SK-N-SH (cell line): ENCODE results near the gene CLEC4M.

Experiments used
- CHD2 ChIP-seq: fragments of 150-350 bp; IDR thresholded peaks from 2 replicates; pipeline ENCODE4 v1.6.1; 2018; ENCODE audit warnings: low read length; ENCODE audit not compliant: partially characterized antibody
- CTCF ChIP-seq: fragments of 200-600 bp; sonication (generic); IDR thresholded peaks from 2 replicates; pipeline ENCODE4 v1.6.1; 2017; ENCODE audit warnings: antibody characterized with exemption, mild to moderate bottlenecking, moderate library complexity
- EZH2phosphoT487 ChIP-seq: fragments of 200-600 bp; sonication (generic); IDR thresholded peaks from 2 replicates; pipeline ENCODE4 v1.6.1; 2017; ENCODE audit warnings: low read depth, mixed run types, mild to moderate bottlenecking, antibody characterized with exemption, moderate library complexity, borderline replicate concordance
- FOSL2 ChIP-seq: IDR thresholded peaks from 2 replicates; pipeline ENCODE4 v1.4.0; 2012; ENCODE audit warnings: low read depth, mild to moderate bottlenecking, moderate library complexity, borderline replicate concordance
- IRF3 ChIP-seq: fragments of 150-350 bp; IDR thresholded peaks from 2 replicates; pipeline ENCODE4 v1.6.1; 2016; ENCODE audit warnings: mild to moderate bottlenecking, low read depth, low read length
- JUND ChIP-seq: IDR thresholded peaks from 2 replicates; pipeline ENCODE4 v1.4.0; 2012
- NFIC ChIP-seq: IDR thresholded peaks from 2 replicates; pipeline ENCODE4 v1.4.0; 2012; ENCODE audit warnings: borderline replicate concordance
- NRF1 ChIP-seq: IDR thresholded peaks from 2 replicates; pipeline ENCODE4 v1.6.1; 2012; ENCODE audit warnings: low read depth, mild to moderate bottlenecking, low read length
- POLR2AphosphoS5 ChIP-seq: IDR thresholded peaks from 2 replicates; pipeline ENCODE4 v1.6.1; 2012; ENCODE audit warnings: low read depth, low read length
- RAD21 ChIP-seq: IDR thresholded peaks from 2 replicates; pipeline ENCODE4 v1.6.1; 2012; ENCODE audit warnings: mild to moderate bottlenecking, low read length
- REST ChIP-seq: IDR thresholded peaks from 2 replicates; pipeline ENCODE4 v1.6.1; 2012; ENCODE audit warnings: mild to moderate bottlenecking, low read depth, low read length, moderate library complexity
- SMC3 ChIP-seq: IDR thresholded peaks from 2 replicates; pipeline ENCODE4 v1.6.1; 2012; ENCODE audit warnings: low read depth, low read length, improper control_type of control experiment
- TAF1 ChIP-seq: IDR thresholded peaks from 2 replicates; pipeline ENCODE4 v1.6.1; 2012; ENCODE audit warnings: low read depth, mild to moderate bottlenecking, low read length, moderate library complexity, borderline replicate concordance
- TF ChIP-seq, protein P1 (sequence below): IDR thresholded peaks from 2 replicates; pipeline ENCODE4 v1.4.0; 2012; ENCODE audit warnings: low read depth

GRCh38 chr19:7732045-7732444, 31.0 kb upstream of the CLEC4M start, which contains the start of gene CLEC4G:
- TF ChIP-seq CTCF (no peak), REST (no peak), RAD21 (no peak), NFIC (no peak), FOSL2 (no peak), EZH2phosphoT487 (no peak), IRF3 (no peak), CHD2 (no peak), SMC3 (no peak), POLR2AphosphoS5 (no peak), JUND (no peak), NRF1 (no peak), TAF1 (no peak)
- TF ChIP-seq, protein P1, sequence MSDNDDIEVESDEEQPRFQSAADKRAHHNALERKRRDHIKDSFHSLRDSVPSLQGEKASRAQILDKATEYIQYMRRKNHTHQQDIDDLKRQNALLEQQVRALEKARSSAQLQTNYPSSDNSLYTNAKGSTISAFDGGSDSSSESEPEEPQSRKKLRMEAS = no peak
